Inflammatory macrophage treated with lipopolysaccharide for 1 hour (primary cell): Measurements from ENCODE around the gene BLOC1S4.
"Not testable (repeated sequence)": the region's sequence is repeated elsewhere in the genome, so short reads cannot be mapped to it uniquely, and the experiment has no call there.

Experiments used
- DNase-seq, 2 donors: peaks; one replicate each; pipeline ENCODE4 v3.0.0-alpha.2; 2020 to 2022

Gene BLOC1S4

GRCh38 chr4:6716018-6716911 lies at the start of gene BLOC1S4:
TSS of gene BLOC1S4 (plus strand) at chr4:6716174. CDS start at chr4:6716210, 36 bp downstream.
- peak; percentile 74 to 88 for DNase-seq

- no peak for DNase-seq
These were observed 47.6 kb upstream of the BLOC1S4 start for GRCh38 chr4:6668391-6668790.

GRCh38 chr4:6671648-6672047 lies 44.3 kb upstream of the BLOC1S4 start:
- DNase-seq, result no peak

GRCh38 chr4:6672131-6672530 lies 43.8 kb upstream of the BLOC1S4 start:
- no peak for DNase-seq

GRCh38 chr4:6672541-6673190 lies 43.3 kb upstream of the BLOC1S4 start:
- DNase-seq, result not testable (repeated sequence)

- not testable (repeated sequence) for DNase-seq
These were observed 42.7 kb upstream of the BLOC1S4 start for GRCh38 chr4:6673191-6673659.

GRCh38 chr4:6673660-6674499 lies 42.1 kb upstream of the BLOC1S4 start:
- peak; percentile 83 to 91 for DNase-seq

- DNase-seq, result peak in 1 of 2 donors; percentile 25
These were observed 41.3 kb upstream of the BLOC1S4 start for GRCh38 chr4:6674500-6675149.

GRCh38 chr4:6676722-6677558 lies 39.0 kb upstream of the BLOC1S4 start:
- DNase-seq, result no peak

- DNase-seq, result no peak
These were observed 35.5 kb upstream of the BLOC1S4 start for GRCh38 chr4:6680372-6681034.

GRCh38 chr4:6681191-6681590 lies 34.8 kb upstream of the BLOC1S4 start:
- DNase-seq, result no peak

GRCh38 chr4:6682862-6683590 lies 32.9 kb upstream of the BLOC1S4 start:
- DNase-seq, result no peak

GRCh38 chr4:6684656-6685055 lies 31.3 kb upstream of the BLOC1S4 start:
- DNase-seq, result no peak

GRCh38 chr4:6686104-6686787 lies 29.7 kb upstream of the BLOC1S4 start:
- DNase-seq, result no peak

- DNase-seq, result no peak
These were observed 27.8 kb upstream of the BLOC1S4 start for GRCh38 chr4:6687947-6688878.

GRCh38 chr4:6688879-6689505 lies 27.0 kb upstream of the BLOC1S4 start:
- DNase-seq, result peak; percentile 54 to 62

GRCh38 chr4:6689506-6689960 lies 26.4 kb upstream of the BLOC1S4 start:
- DNase-seq, result no peak

- DNase-seq, result no peak
These were observed 23.6 kb upstream of the BLOC1S4 start for GRCh38 chr4:6692379-6692778.
